SJCRH30 (cell line): Measurements from ENCODE around the gene ROBO3. TPM values are rescaled to one million over a fixed set of nuclear protein-coding genes. Genes with fewer than 3 reads are reported as not detected.

Experiments
- DNase-seq, 2 experiments: peaks; one replicate each; pipeline ENCODE4 v3.0.0-alpha.2; 2015 to 2020
- H3K27ac ChIP-seq: fragments of 250-450 bp; sonication (Bioruptor Pico); 2 replicates; pipeline ENCODE4 v1.5.1; 2020; ENCODE audit warnings: mild to moderate bottlenecking, moderate library complexity
- H3K27me3 ChIP-seq: fragments of 250-450 bp; sonication (Bioruptor Pico); 2 replicates; pipeline ENCODE4 v1.5.1; 2020; ENCODE audit warnings: mild to moderate bottlenecking, moderate library complexity
- H3K36me3 ChIP-seq: fragments of 250-450 bp; sonication (Bioruptor Pico); 2 replicates; pipeline ENCODE4 v1.5.1; 2020; ENCODE audit warnings: mild to moderate bottlenecking, moderate library complexity
- H3K4me1 ChIP-seq: fragments of 250-450 bp; sonication (Bioruptor Pico); 2 replicates; pipeline ENCODE4 v1.5.1; 2020; ENCODE audit warnings: mild to moderate bottlenecking, moderate library complexity
- H3K4me3 ChIP-seq: fragments of 250-450 bp; sonication (Bioruptor Pico); 2 replicates; pipeline ENCODE4 v1.5.1; 2020; ENCODE audit warnings: mild to moderate bottlenecking, moderate library complexity
- H3K9me3 ChIP-seq: fragments of 250-450 bp; sonication (Bioruptor Pico); replicated peaks from 2 replicates; pipeline ENCODE4 v1.5.1; 2020; ENCODE audit warnings: mild to moderate bottlenecking, moderate library complexity
- total RNA-seq: library from RNA; depleted of rRNA; stranded (reverse); fragments of >200 nt; shearing (Covaris generic); gene quantifications from 2 replicates; pipeline ENCODE4 v1.2.3, GENCODE V29; 2014

ROBO3 gene
- total RNA-seq, 1 experiment from 2014 or later = 5.1 TPM

GRCh38 chr11:124865902-124866851 lies 945 bp downstream of the ROBO3 start:
- H3K27me3 ChIP-seq = no peaks in the 10 kb centered on the region
- H3K36me3 ChIP-seq = no peaks in the 10 kb centered on the region
- no peak overlapping the region for H3K4me3 ChIP-seq
- H3K4me1 ChIP-seq = no peaks in the 10 kb centered on the region
- no peak overlapping the region for H3K27ac ChIP-seq
- DNase-seq = no peak
- no peaks in the 10 kb centered on the region for H3K9me3 ChIP-seq

- H3K27ac ChIP-seq = no peak overlapping the region
- peak in 1 of 2 experiments; percentile 39 for DNase-seq
- H3K4me3 ChIP-seq = no peak overlapping the region
- H3K9me3 ChIP-seq = no peaks in the 10 kb centered on the region
- no peaks in the 10 kb centered on the region for H3K4me1 ChIP-seq
- H3K36me3 ChIP-seq = no peaks in the 10 kb centered on the region
- no peaks in the 10 kb centered on the region for H3K27me3 ChIP-seq
These were observed 2.5 kb downstream of the ROBO3 start for GRCh38 chr11:124867700-124868099.

GRCh38 chr11:124868331-124869274 lies 3.4 kb downstream of the ROBO3 start:
- H3K4me3 ChIP-seq = no peak overlapping the region
- H3K36me3 ChIP-seq = no peaks in the 10 kb centered on the region
- H3K27ac ChIP-seq = no peak overlapping the region
- no peaks in the 10 kb centered on the region for H3K4me1 ChIP-seq
- no peak for DNase-seq
- H3K27me3 ChIP-seq = no peaks in the 10 kb centered on the region
- no peaks in the 10 kb centered on the region for H3K9me3 ChIP-seq

GRCh38 chr11:124869331-124869730 lies 4.1 kb downstream of the ROBO3 start:
- H3K27ac ChIP-seq = no peak overlapping the region
- DNase-seq = no peak
- no peaks in the 10 kb centered on the region for H3K36me3 ChIP-seq
- H3K4me3 ChIP-seq = no peak overlapping the region
- no peaks in the 10 kb centered on the region for H3K4me1 ChIP-seq
- no peaks in the 10 kb centered on the region for H3K27me3 ChIP-seq
- H3K9me3 ChIP-seq = no peaks in the 10 kb centered on the region

GRCh38 chr11:124869856-124870387 lies 4.7 kb downstream of the ROBO3 start:
- no peaks in the 10 kb centered on the region for H3K36me3 ChIP-seq
- H3K9me3 ChIP-seq = no peaks in the 10 kb centered on the region
- DNase-seq = no peak
- no peak overlapping the region for H3K27ac ChIP-seq
- no peak overlapping the region for H3K4me3 ChIP-seq
- H3K27me3 ChIP-seq = no peaks in the 10 kb centered on the region
- H3K4me1 ChIP-seq = no peaks in the 10 kb centered on the region

- H3K9me3 ChIP-seq = no peaks in the 10 kb centered on the region
- no peaks in the 10 kb centered on the region for H3K4me1 ChIP-seq
- no peak overlapping the region for H3K27ac ChIP-seq
- no peak overlapping the region for H3K4me3 ChIP-seq
- no peak for DNase-seq
- no peaks in the 10 kb centered on the region for H3K27me3 ChIP-seq
- H3K36me3 ChIP-seq = no peaks in the 10 kb centered on the region
These were observed 5.2 kb downstream of the ROBO3 start for GRCh38 chr11:124870430-124870829.

GRCh38 chr11:124872280-124872679 lies 7.0 kb downstream of the ROBO3 start:
- Histone ChIP-seq H3K27me3 (no peaks in the 10 kb centered on the region), H3K4me1 (no peaks in the 10 kb centered on the region), H3K36me3 (no peaks in the 10 kb centered on the region), H3K4me3 (no peak overlapping the region), H3K9me3 (no peaks in the 10 kb centered on the region), H3K27ac (no peak overlapping the region)
- no peak for DNase-seq

GRCh38 chr11:124872741-124873140 lies 7.5 kb downstream of the ROBO3 start:
- no peak for DNase-seq
- Histone ChIP-seq H3K27ac (no peak overlapping the region), H3K9me3 (no peaks in the 10 kb centered on the region), H3K27me3 (no peaks in the 10 kb centered on the region), H3K4me1 (no peaks in the 10 kb centered on the region), H3K36me3 (no peaks in the 10 kb centered on the region), H3K4me3 (no peak overlapping the region)

GRCh38 chr11:124873951-124874350 lies 8.7 kb downstream of the ROBO3 start:
- no peaks in the 10 kb centered on the region for H3K4me1 ChIP-seq
- no peaks in the 10 kb centered on the region for H3K36me3 ChIP-seq
- DNase-seq = no peak
- no peak overlapping the region for H3K4me3 ChIP-seq
- no peaks in the 10 kb centered on the region for H3K9me3 ChIP-seq
- H3K27me3 ChIP-seq = no peaks in the 10 kb centered on the region
- no peak overlapping the region for H3K27ac ChIP-seq

GRCh38 chr11:124874571-124875255 lies 9.5 kb downstream of the ROBO3 start:
- no peaks in the 10 kb centered on the region for H3K36me3 ChIP-seq
- no peaks in the 10 kb centered on the region for H3K4me1 ChIP-seq
- H3K27ac ChIP-seq = no peak overlapping the region
- no peak for DNase-seq
- no peaks in the 10 kb centered on the region for H3K9me3 ChIP-seq
- no peak overlapping the region for H3K4me3 ChIP-seq
- H3K27me3 ChIP-seq = no peaks in the 10 kb centered on the region

- no peak for DNase-seq
- H3K4me1 ChIP-seq = no peaks in the 10 kb centered on the region
- no peak overlapping the region for H3K27ac ChIP-seq
- no peaks in the 10 kb centered on the region for H3K27me3 ChIP-seq
- no peaks in the 10 kb centered on the region for H3K9me3 ChIP-seq
- H3K4me3 ChIP-seq = peak overlapping the region; percentile 84
- no peaks in the 10 kb centered on the region for H3K36me3 ChIP-seq
These were observed 10.2 kb downstream of the ROBO3 start for GRCh38 chr11:124875401-124875800.

- no peaks in the 10 kb centered on the region for H3K36me3 ChIP-seq
- H3K4me3 ChIP-seq = peak overlapping the region; percentile 84
- H3K9me3 ChIP-seq = no peaks in the 10 kb centered on the region
- H3K27ac ChIP-seq = peak overlapping the region; percentile 84
- DNase-seq = peak; percentile 81 to 90
- H3K27me3 ChIP-seq = no peaks in the 10 kb centered on the region
- H3K4me1 ChIP-seq = no peaks in the 10 kb centered on the region
These were observed 10.9 kb downstream of the ROBO3 start for GRCh38 chr11:124875943-124876817.

- no peaks in the 10 kb centered on the region for H3K9me3 ChIP-seq
- DNase-seq = no peak
- no peaks in the 10 kb centered on the region for H3K4me1 ChIP-seq
- H3K27ac ChIP-seq = peak overlapping the region; percentile 84
- H3K27me3 ChIP-seq = no peaks in the 10 kb centered on the region
- no peaks in the 10 kb centered on the region for H3K36me3 ChIP-seq
- peak overlapping the region; percentile 84 for H3K4me3 ChIP-seq
These were observed 11.8 kb downstream of the ROBO3 start for GRCh38 chr11:124876818-124877630.
